ENCODE measurements around the gene ZDHHC20.

DNA sequence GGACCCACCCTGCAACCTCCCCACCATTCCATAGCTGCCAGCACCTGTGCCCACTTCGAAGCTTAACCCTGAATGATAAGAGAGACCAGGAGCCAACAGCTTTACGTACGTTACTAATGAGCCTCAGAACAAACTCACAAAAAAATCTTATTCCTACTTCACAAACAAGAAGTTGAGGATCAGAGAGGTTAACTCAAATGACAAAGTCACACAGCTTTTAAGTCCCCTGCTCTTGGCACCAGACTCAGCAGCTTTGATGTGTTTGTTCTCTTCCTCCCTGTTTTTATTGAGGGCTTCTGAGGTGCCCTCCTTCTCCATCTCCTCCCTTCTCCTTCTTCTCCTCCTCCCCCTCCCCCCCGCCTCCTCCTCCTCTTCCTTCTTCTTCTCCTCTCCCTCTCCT, 115.4 kb downstream of the ZDHHC20 start:
- TF ChIP-seq CTCF (IDR thresholded peaks at IDR 0.05) (no peak), RFX5 (IDR thresholded peaks at IDR 0.05) (no peak), POLR2A (IDR thresholded peaks at IDR 0.05; ENCODE audit: low read length) (no peak), EP300 (IDR thresholded peaks at IDR 0.05) (no peak), NR3C1 (IDR thresholded peaks at IDR 0.05) (no peak), CHD2 (IDR thresholded peaks at IDR 0.05; ENCODE audit: low read length, partially characterized antibody) (no peak), E2F6 (IDR thresholded peaks at IDR 0.05; ENCODE audit: borderline replicate concordance, low read depth) (no peak), CHD4 (IDR thresholded peaks at IDR 0.05; ENCODE audit: borderline replicate concordance) (no peak)
- TF ChIP-seq, protein P1, sequence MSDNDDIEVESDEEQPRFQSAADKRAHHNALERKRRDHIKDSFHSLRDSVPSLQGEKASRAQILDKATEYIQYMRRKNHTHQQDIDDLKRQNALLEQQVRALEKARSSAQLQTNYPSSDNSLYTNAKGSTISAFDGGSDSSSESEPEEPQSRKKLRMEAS (IDR thresholded peaks at IDR 0.05) = no peak
- TF ChIP-seq, protein P2, sequence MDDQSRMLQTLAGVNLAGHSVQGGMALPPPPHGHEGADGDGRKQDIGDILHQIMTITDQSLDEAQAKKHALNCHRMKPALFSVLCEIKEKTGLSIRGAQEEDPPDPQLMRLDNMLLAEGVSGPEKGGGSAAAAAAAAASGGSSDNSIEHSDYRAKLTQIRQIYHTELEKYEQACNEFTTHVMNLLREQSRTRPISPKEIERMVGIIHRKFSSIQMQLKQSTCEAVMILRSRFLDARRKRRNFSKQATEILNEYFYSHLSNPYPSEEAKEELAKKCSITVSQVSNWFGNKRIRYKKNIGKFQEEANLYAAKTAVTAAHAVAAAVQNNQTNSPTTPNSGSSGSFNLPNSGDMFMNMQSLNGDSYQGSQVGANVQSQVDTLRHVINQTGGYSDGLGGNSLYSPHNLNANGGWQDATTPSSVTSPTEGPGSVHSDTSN (IDR thresholded peaks at IDR 0.05) = no peak
- TF ChIP-seq, protein P3, sequence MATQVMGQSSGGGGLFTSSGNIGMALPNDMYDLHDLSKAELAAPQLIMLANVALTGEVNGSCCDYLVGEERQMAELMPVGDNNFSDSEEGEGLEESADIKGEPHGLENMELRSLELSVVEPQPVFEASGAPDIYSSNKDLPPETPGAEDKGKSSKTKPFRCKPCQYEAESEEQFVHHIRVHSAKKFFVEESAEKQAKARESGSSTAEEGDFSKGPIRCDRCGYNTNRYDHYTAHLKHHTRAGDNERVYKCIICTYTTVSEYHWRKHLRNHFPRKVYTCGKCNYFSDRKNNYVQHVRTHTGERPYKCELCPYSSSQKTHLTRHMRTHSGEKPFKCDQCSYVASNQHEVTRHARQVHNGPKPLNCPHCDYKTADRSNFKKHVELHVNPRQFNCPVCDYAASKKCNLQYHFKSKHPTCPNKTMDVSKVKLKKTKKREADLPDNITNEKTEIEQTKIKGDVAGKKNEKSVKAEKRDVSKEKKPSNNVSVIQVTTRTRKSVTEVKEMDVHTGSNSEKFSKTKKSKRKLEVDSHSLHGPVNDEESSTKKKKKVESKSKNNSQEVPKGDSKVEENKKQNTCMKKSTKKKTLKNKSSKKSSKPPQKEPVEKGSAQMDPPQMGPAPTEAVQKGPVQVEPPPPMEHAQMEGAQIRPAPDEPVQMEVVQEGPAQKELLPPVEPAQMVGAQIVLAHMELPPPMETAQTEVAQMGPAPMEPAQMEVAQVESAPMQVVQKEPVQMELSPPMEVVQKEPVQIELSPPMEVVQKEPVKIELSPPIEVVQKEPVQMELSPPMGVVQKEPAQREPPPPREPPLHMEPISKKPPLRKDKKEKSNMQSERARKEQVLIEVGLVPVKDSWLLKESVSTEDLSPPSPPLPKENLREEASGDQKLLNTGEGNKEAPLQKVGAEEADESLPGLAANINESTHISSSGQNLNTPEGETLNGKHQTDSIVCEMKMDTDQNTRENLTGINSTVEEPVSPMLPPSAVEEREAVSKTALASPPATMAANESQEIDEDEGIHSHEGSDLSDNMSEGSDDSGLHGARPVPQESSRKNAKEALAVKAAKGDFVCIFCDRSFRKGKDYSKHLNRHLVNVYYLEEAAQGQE (IDR thresholded peaks at IDR 0.05) = no peak
- TF ChIP-seq, protein P4, sequence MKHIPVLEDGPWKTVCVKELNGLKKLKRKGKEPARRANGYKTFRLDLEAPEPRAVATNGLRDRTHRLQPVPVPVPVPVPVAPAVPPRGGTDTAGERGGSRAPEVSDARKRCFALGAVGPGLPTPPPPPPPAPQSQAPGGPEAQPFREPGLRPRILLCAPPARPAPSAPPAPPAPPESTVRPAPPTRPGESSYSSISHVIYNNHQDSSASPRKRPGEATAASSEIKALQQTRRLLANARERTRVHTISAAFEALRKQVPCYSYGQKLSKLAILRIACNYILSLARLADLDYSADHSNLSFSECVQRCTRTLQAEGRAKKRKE (CRISPR knock-in tag; IDR thresholded peaks at IDR 0.05; ENCODE audit: low read depth) = no peak

Data from A549 (cell line).